H1 (cell line): ENCODE results near the gene FIP1L1. TPM values are rescaled to one million over a fixed set of nuclear protein-coding genes. Genes with fewer than 3 reads are reported as not detected.

Experiments
- CTBP2 ChIP-seq: IDR thresholded peaks from 2 replicates; pipeline ENCODE4 v1.7.0; 2011; ENCODE audit warnings: borderline replicate concordance, mild to moderate bottlenecking, moderate library complexity, mixed read lengths, low read length; ENCODE audit not compliant: insufficient read depth, insufficient read length
- GABPA ChIP-seq: IDR thresholded peaks from 2 replicates; pipeline ENCODE4 v1.6.1; 2011; ENCODE audit warnings: mild to moderate bottlenecking, low read length, moderate library complexity, borderline replicate concordance; ENCODE audit not compliant: insufficient read depth
- JUN ChIP-seq: IDR thresholded peaks from 2 replicates; pipeline ENCODE4 v1.6.1; 2011; ENCODE audit warnings: low read depth, mild to moderate bottlenecking, improper control_type of control experiment, low read length
- NANOG ChIP-seq: IDR thresholded peaks from 2 replicates; pipeline ENCODE4 v1.6.1; 2011; ENCODE audit warnings: low read length, low read depth, mild to moderate bottlenecking, inconsistent platforms; ENCODE audit not compliant: insufficient read depth, poor library complexity, severe bottlenecking
- TAF1 ChIP-seq: IDR thresholded peaks from 2 replicates; pipeline ENCODE4 v1.6.1; 2011; ENCODE audit warnings: mild to moderate bottlenecking, low read depth, low read length
- polyA plus RNA-seq, 7 experiments: library from polyadenylated mRNA; depleted of rRNA in 3 of 7; stranded (reverse) in 5 of 7; unstranded in 2 of 7; fragments of >200 nt in 5 of 7; fragments of 200-250 nt in 2 of 7; gene quantifications; 1 replicate in 5 of 7; 2 replicates in 1 of 7; 4 replicates in 1 of 7; pipeline versions ENCODE4 v1.2.1 to v1.2.3, GENCODE V29; 2011 to 2013; ENCODE audit warnings: missing spikeins in 2 of 7, mixed read lengths in 2 of 7
- total RNA-seq: library from RNA; stranded (reverse); fragmentation: NEBNext Ultra II Directional; extraction: Animal tissue kit (Norgen Biotek cat#: 25700); gene quantifications from 2 replicates; pipeline ENCODE4 v1.2.1, GENCODE V29; 2021

Gene FIP1L1
- total and polyA plus RNA-seq, 2 of the 8 experiments (the other 6 are each of a cell fraction or from before 2014, with no cell fraction given), result 19.5 to 53.7 TPM

GRCh38 chr4:53355930-53356521 is 21.4 kb upstream of the FIP1L1 start (continued):
- TF ChIP-seq NANOG (no peak), CTBP2 (no peak), JUN (no peak), GABPA (no peak), TAF1 (no peak)
